H1 (cell line): ENCODE data around the gene TTC13. TPM values are rescaled to one million over a fixed set of nuclear protein-coding genes. Genes with fewer than 3 reads are reported as not detected.

Source experiments
- CTCF ChIA-PET: fragments of 300-600 bp; sonication (Branson Sonifier 250); formaldehyde crosslinking; loops from one replicate; lab custom pipeline; 2021; ENCODE audit not compliant: partially characterized antibody; lab: Charles Lee
- POLR2A ChIA-PET: fragments of 300-600 bp; sonication (Branson Sonifier 250); formaldehyde crosslinking; loops from one replicate; lab custom pipeline; 2021; ENCODE audit warnings: inconsistent platforms; ENCODE audit not compliant: partially characterized antibody; lab: Charles Lee
- DNase-seq, 2 experiments: peaks; one replicate each; pipeline versions ENCODE4 v3.0.0 to v3.0.0-alpha.2; 2010 to 2022; ENCODE audit warnings: low spot score in 2 of 2, low read depth in 1 of 2, mixed read lengths in 1 of 2
- FAIRE-seq: peaks from 2 replicates; lab custom pipeline; 2011; peaks lifted over from hg19 to GRCh38; lab: Jason Lieb, UNC
- H2AFZ ChIP-seq: 2 replicates; pipeline ENCODE4 v1.8.1; 2012; ENCODE audit warnings: low read length, inconsistent platforms
- H2AK5ac ChIP-seq: 2 replicates; pipeline ENCODE4 v1.6.1; 2013; ENCODE audit warnings: low read depth, low read length
- H2BK120ac ChIP-seq: replicated peaks from 2 replicates; pipeline ENCODE3; 2013; ENCODE audit warnings: low read depth, low read length, inconsistent platforms
- H2BK12ac ChIP-seq: 2 replicates; pipeline ENCODE4 v1.6.1; 2013; ENCODE audit warnings: low read depth, low read length
- H2BK15ac ChIP-seq: 2 replicates; pipeline ENCODE4 v1.6.1; 2013; ENCODE audit warnings: low read length
- H2BK20ac ChIP-seq: 2 replicates; pipeline ENCODE4 v1.6.1; 2013; ENCODE audit warnings: low read length
- H2BK5ac ChIP-seq: 2 replicates; pipeline ENCODE4 v1.6.1; 2013; ENCODE audit warnings: low read depth, low read length
- H3K14ac ChIP-seq: 2 replicates; pipeline ENCODE4 v1.6.1; 2013; ENCODE audit warnings: inconsistent platforms; ENCODE audit not compliant: insufficient read length
- H3K18ac ChIP-seq: 2 replicates; pipeline ENCODE4 v1.6.1; 2013; ENCODE audit warnings: low read length; ENCODE audit errors: extremely low read depth
- H3K23ac ChIP-seq: 2 replicates; pipeline ENCODE4 v1.6.1; 2013; ENCODE audit warnings: inconsistent platforms; ENCODE audit not compliant: insufficient read length
- H3K23me2 ChIP-seq: 2 replicates; pipeline ENCODE4 v1.6.1; 2013; ENCODE audit warnings: low read depth, low read length
- H3K27ac ChIP-seq: 2 replicates; pipeline ENCODE4 v1.6.1; 2011; ENCODE audit warnings: low read depth, low read length, inconsistent platforms
- H3K27me3 ChIP-seq, 4 experiments: replicated peaks in 1 of 4; 1 replicate in 1 of 4; 2 replicates in 3 of 4; pipeline versions ENCODE4 v1.6.1 to v1.8.1; 2011 to 2013; ENCODE audit warnings: low read length in 3 of 4, mild to moderate bottlenecking in 3 of 4, inconsistent platforms in 2 of 4, mixed read lengths in 2 of 4, moderate library complexity in 1 of 4; ENCODE audit not compliant: control insufficient read depth in 3 of 4, insufficient read depth in 3 of 4; ENCODE audit errors: extremely low read depth in 1 of 4
- H3K36me3 ChIP-seq, 4 experiments: 2 replicates each; pipeline versions ENCODE4 v1.6.1 to v1.8.1; 2011 to 2013; ENCODE audit warnings: mild to moderate bottlenecking in 4 of 4, low read length in 3 of 4, moderate library complexity in 2 of 4, control low read depth in 1 of 4, inconsistent platforms in 1 of 4; ENCODE audit not compliant: insufficient read depth in 4 of 4, control insufficient read depth in 2 of 4
- H3K4ac ChIP-seq: replicated peaks from 2 replicates; pipeline ENCODE3; 2013; ENCODE audit warnings: low read length, low read depth, mixed read lengths, inconsistent platforms; ENCODE audit not compliant: insufficient read length
- H3K4me1 ChIP-seq, 4 experiments: replicated peaks in 1 of 4; 1 replicate in 1 of 4; 2 replicates in 3 of 4; pipeline versions ENCODE4 v1.6.1 to v1.8.1; 2011 to 2013; ENCODE audit warnings: low read length in 3 of 4, inconsistent platforms in 2 of 4, mixed read lengths in 1 of 4; ENCODE audit not compliant: insufficient read depth in 4 of 4, control insufficient read depth in 3 of 4
- H3K4me2 ChIP-seq, 2 experiments: 2 replicates each; pipeline versions ENCODE4 v1.6.1 to v1.8.1; 2011 to 2013; ENCODE audit warnings: low read depth in 2 of 2, low read length in 2 of 2, control low read depth in 1 of 2, inconsistent platforms in 1 of 2, mild to moderate bottlenecking in 1 of 2; ENCODE audit not compliant: insufficient read depth in 1 of 2
- H3K4me3 ChIP-seq, 4 experiments: fragments of 200-600, 300-600 bp in 1 of 4; sonication (generic), shearing (Covaris generic), sonication (Bioruptor Twin) in 1 of 4; 2 replicates each; pipeline versions ENCODE4 v1.5.1 to v1.8.1; 2011 to 2016; ENCODE audit warnings: low read length in 4 of 4, low read depth in 3 of 4, control low read depth in 2 of 4, inconsistent platforms in 2 of 4, mild to moderate bottlenecking in 2 of 4, mixed read lengths in 1 of 4, moderate library complexity in 1 of 4; ENCODE audit not compliant: insufficient read depth in 2 of 4; ENCODE audit errors: extremely low read depth in 1 of 4
- H3K56ac ChIP-seq: replicated peaks from 2 replicates; pipeline ENCODE3; 2013; ENCODE audit warnings: low read depth, mild to moderate bottlenecking, mixed read lengths, low read length, inconsistent platforms; ENCODE audit not compliant: insufficient read length
- H3K79me1 ChIP-seq: 2 replicates; pipeline ENCODE4 v1.6.1; 2013; ENCODE audit warnings: low read depth, low read length, control low read depth
- H3K79me2 ChIP-seq, 2 experiments: 2 replicates each; pipeline versions ENCODE4 v1.6.1 to v1.8.1; 2012 to 2013; ENCODE audit warnings: low read length in 2 of 2, mild to moderate bottlenecking in 2 of 2, inconsistent platforms in 1 of 2; ENCODE audit not compliant: insufficient read depth in 2 of 2, control insufficient read depth in 1 of 2
- H3K9ac ChIP-seq, 4 experiments: replicated peaks in 1 of 4; 1 replicate in 1 of 4; 2 replicates in 3 of 4; pipeline versions ENCODE4 v1.6.1 to v1.8.1; 2011 to 2013; ENCODE audit warnings: low read depth in 3 of 4, low read length in 3 of 4, control low read depth in 2 of 4, mild to moderate bottlenecking in 2 of 4, moderate library complexity in 2 of 4, inconsistent platforms in 1 of 4; ENCODE audit errors: extremely low read depth in 1 of 4
- H3K9me3 ChIP-seq, 2 experiments: 2 replicates each; pipeline versions ENCODE4 v1.6.1 to v1.8.1; 2012 to 2013; ENCODE audit warnings: mild to moderate bottlenecking in 2 of 2, moderate library complexity in 2 of 2, control low read depth in 1 of 2, inconsistent platforms in 1 of 2, low read depth in 1 of 2, low read length in 1 of 2, mixed read lengths in 1 of 2; ENCODE audit not compliant: insufficient read depth in 2 of 2
- H4K20me1 ChIP-seq, 2 experiments: replicated peaks in 1 of 2; 2 replicates each; pipeline versions ENCODE3 to v1.8.1; 2011 to 2013; ENCODE audit warnings: inconsistent platforms in 2 of 2, low read length in 2 of 2, mild to moderate bottlenecking in 1 of 2; ENCODE audit not compliant: insufficient read depth in 2 of 2, control insufficient read depth in 1 of 2
- H4K5ac ChIP-seq: 2 replicates; pipeline ENCODE4 v1.6.1; 2013; ENCODE audit warnings: low read length, low read depth, mixed read lengths, inconsistent platforms; ENCODE audit not compliant: insufficient read length
- H4K8ac ChIP-seq: 2 replicates; pipeline ENCODE4 v1.8.0; 2013; ENCODE audit warnings: mild to moderate bottlenecking, moderate library complexity, low read length, inconsistent platforms; ENCODE audit not compliant: insufficient read depth; ENCODE audit errors: extremely low read depth
- H4K91ac ChIP-seq: replicated peaks from 2 replicates; pipeline ENCODE3; 2013; ENCODE audit warnings: low read length, mixed read lengths, inconsistent platforms; ENCODE audit not compliant: insufficient read length
- BACH1 ChIP-seq: IDR thresholded peaks from 2 replicates; pipeline ENCODE4 v1.6.1; 2012; ENCODE audit warnings: low read length, improper control_type of control experiment
- CBX8 ChIP-seq: fragments of 300-800, 300-1000 bp; sonication (generic); IDR thresholded peaks from 2 replicates; pipeline ENCODE4 v1.7.1; 2016; ENCODE audit warnings: low read depth, low read length, borderline replicate concordance
- JUN ChIP-seq: IDR thresholded peaks from 2 replicates; pipeline ENCODE4 v1.6.1; 2011; ENCODE audit warnings: low read depth, mild to moderate bottlenecking, improper control_type of control experiment, low read length
- POLR2AphosphoS5 ChIP-seq: IDR thresholded peaks from 2 replicates; pipeline ENCODE4 v1.6.1; 2011; ENCODE audit warnings: low read depth, low read length
- RFX5 ChIP-seq: IDR thresholded peaks from 2 replicates; pipeline ENCODE4 v1.6.1; 2011; ENCODE audit warnings: low read depth, low read length, improper control_type of control experiment, borderline replicate concordance
- RXRA ChIP-seq: IDR thresholded peaks from 2 replicates; pipeline ENCODE4 v1.6.1; 2011; ENCODE audit warnings: low read depth, mild to moderate bottlenecking, low read length, moderate library complexity; ENCODE audit not compliant: insufficient read depth
- SAP30 ChIP-seq: fragments of 300-600 bp; sonication (generic); IDR thresholded peaks from 2 replicates; pipeline ENCODE4 v1.7.1; 2012; ENCODE audit warnings: low read length, moderate library complexity, mild to moderate bottlenecking, inconsistent platforms; ENCODE audit not compliant: insufficient read depth, insufficient replicate concordance
- TEAD4 ChIP-seq: IDR thresholded peaks from 2 replicates; pipeline ENCODE4 v1.6.1; 2012; ENCODE audit warnings: low read depth, low read length, inconsistent platforms, mixed read lengths
- YY1 ChIP-seq: IDR thresholded peaks from 2 replicates; pipeline ENCODE4 v1.6.1; 2011; ENCODE audit warnings: low read depth, mild to moderate bottlenecking, low read length
- WGBS, 2 experiments: shearing (Covaris generic) in 1 of 2; methylation state at CpG; one replicate each; pipeline versions ENCODE4 v1.1.6 to v1.1.7; 2013 to 2015; ENCODE audit warnings: low lambda C conversion rate in 2 of 2, mixed read lengths in 2 of 2, inconsistent platforms in 1 of 2, low coverage in 1 of 2, missing lambda C conversion rate in 1 of 2; ENCODE audit not compliant: insufficient replicate concordance in 2 of 2, insufficient coverage in 1 of 2, insufficient read length in 1 of 2; ENCODE audit errors: extremely low coverage in 1 of 2, missing lambda C conversion rate in 1 of 2; 5-methylcytosine and 5-hydroxymethylcytosine counted together
- polyA plus RNA-seq, 7 experiments: library from polyadenylated mRNA; depleted of rRNA in 3 of 7; stranded (reverse) in 5 of 7; unstranded in 2 of 7; fragments of >200 nt in 5 of 7; fragments of 200-250 nt in 2 of 7; gene quantifications; 1 replicate in 5 of 7; 2 replicates in 1 of 7; 4 replicates in 1 of 7; pipeline versions ENCODE4 v1.2.1 to v1.2.3, GENCODE V29; 2011 to 2013; ENCODE audit warnings: missing spikeins in 2 of 7, mixed read lengths in 2 of 7
- total RNA-seq: library from RNA; stranded (reverse); fragmentation: NEBNext Ultra II Directional; extraction: Animal tissue kit (Norgen Biotek cat#: 25700); gene quantifications from 2 replicates; pipeline ENCODE4 v1.2.1, GENCODE V29; 2021
- TF ChIP-seq, protein P1 (sequence below): IDR thresholded peaks from 2 replicates; pipeline ENCODE4 v1.6.1; 2011; ENCODE audit warnings: low read length, improper control_type of control experiment
- TF ChIP-seq, protein P2 (sequence below): IDR thresholded peaks from 2 replicates; pipeline ENCODE4 v1.6.1; 2011; ENCODE audit warnings: low read depth, mild to moderate bottlenecking, low read length; ENCODE audit not compliant: insufficient read depth

TTC13 gene
- total and polyA plus RNA-seq, 2 of the 8 experiments (the other 6 are each of a cell fraction or from before 2014, with no cell fraction given): 3.1 to 7.1 TPM

DNA sequence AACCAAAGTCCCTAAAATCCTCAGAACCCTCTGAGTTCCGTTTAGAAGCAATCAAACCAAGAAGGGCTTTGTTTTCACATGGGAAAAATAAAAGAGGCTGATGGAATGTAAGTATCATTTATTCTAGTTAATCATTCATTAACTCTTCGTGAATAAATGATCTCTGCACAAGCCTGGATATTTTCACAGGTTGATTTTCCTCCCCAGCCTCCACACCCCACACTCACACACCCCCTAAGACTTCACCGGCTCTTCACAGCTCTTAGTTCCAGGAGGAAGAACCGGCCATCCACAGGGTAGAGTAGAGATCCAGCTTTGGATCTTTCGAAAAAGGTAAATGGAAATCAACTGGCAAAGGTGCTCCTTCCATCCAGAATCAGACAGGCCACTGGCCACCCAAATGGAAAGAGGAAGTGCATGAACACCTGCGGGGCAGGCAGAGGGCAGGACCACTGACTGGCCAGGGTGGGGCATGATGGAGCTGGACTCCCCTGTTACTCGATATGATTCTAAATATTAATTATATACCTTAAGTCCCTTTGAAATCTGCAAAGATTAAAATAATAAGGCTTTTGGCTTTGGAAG is 120.3 kb downstream of the TTC13 start:
- Histone ChIP-seq H2BK15ac (no peak overlapping the region), H3K18ac (no peak overlapping the region), H3K36me3 (peaks cover 0 to 10% (median 5%) of the 10 kb centered on the region in 4 experiments; a peak in 4 of 8 replicates), H3K23me2 (no peaks in the 10 kb centered on the region), H2BK120ac (no peak overlapping the region), H2BK20ac (no peak overlapping the region), H3K4me3 (no peak overlapping the region), H3K4me1 (peaks cover 2 to 11% (median 7%) of the 10 kb centered on the region in 4 experiments; a peak in 6 of 7 replicates), H3K9me3 (no peaks in the 10 kb centered on the region), H4K20me1 (peaks cover 2 to 9% of the 10 kb centered on the region in 2 experiments), H4K5ac (no peak overlapping the region), H3K56ac (no peak overlapping the region), H3K4ac (no peak overlapping the region), H3K14ac (no peak overlapping the region), H4K91ac (no peak overlapping the region), H2BK5ac (no peak overlapping the region), H2AK5ac (no peak overlapping the region), H3K4me2 (no peak overlapping the region), H2AFZ (no peak overlapping the region), H4K8ac (no peak overlapping the region), H3K79me2 (peaks cover 3 to 66% of the 10 kb centered on the region in 2 experiments; a peak in 3 of 4 replicates), H3K23ac (no peak overlapping the region), H3K27me3 (no peaks in the 10 kb centered on the region), H2BK12ac (no peak overlapping the region), H3K27ac (no peak overlapping the region), H3K79me1 (peaks cover 7% of the 10 kb centered on the region; the same call in 1 of the 2 replicates), H3K9ac (no peak overlapping the region)
- ChIA-PET POLR2A (interaction anchor here (1.7 to 2.1 kb wide), 2 partner anchors 9 to 11 kb away, joined by 7 to 10 read pairs; partner anchors contain the start of gene C1orf198), CTCF (interaction anchor here (0.8 to 1.5 kb wide), 4 partner anchors 16 to 60 kb away, joined by 3 to 6 read pairs (median 4); no protein-coding TSS in a partner anchor)
- 89% methylated on average over 7 of the region's 7 CpGs; no CpG with 5 or more reads in 1 of the 2 experiments for WGBS, 2 experiments
- FAIRE-seq (no peak), DNase-seq (no peak)
- TF ChIP-seq RFX5 (no peak), JUN (no peak), CBX8 (no peak), POLR2AphosphoS5 (no peak), YY1 (no peak), BACH1 (no peak), TEAD4 (no peak), SAP30 (no peak), RXRA (no peak)
- TF ChIP-seq, protein P1, sequence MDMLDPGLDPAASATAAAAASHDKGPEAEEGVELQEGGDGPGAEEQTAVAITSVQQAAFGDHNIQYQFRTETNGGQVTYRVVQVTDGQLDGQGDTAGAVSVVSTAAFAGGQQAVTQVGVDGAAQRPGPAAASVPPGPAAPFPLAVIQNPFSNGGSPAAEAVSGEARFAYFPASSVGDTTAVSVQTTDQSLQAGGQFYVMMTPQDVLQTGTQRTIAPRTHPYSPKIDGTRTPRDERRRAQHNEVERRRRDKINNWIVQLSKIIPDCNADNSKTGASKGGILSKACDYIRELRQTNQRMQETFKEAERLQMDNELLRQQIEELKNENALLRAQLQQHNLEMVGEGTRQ: no peak
- TF ChIP-seq, protein P2, sequence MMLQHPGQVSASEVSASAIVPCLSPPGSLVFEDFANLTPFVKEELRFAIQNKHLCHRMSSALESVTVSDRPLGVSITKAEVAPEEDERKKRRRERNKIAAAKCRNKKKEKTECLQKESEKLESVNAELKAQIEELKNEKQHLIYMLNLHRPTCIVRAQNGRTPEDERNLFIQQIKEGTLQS: no peak
